Caco-2 (cell line): Measurements from ENCODE around the gene SSX2IP. TPM values are rescaled to one million over a fixed set of nuclear protein-coding genes. Genes with fewer than 3 reads are reported as not detected.

Source experiments
- BruUV-seq: library from RNA; stranded (reverse); fragments of 400-500 nt; replicated peaks from 2 replicates; lab custom pipeline; 2021; lab: Mats Ljungman, UMichigan
- CTCF ChIA-PET: fragments of 300-600 bp; sonication (Branson Sonifier 250); formaldehyde crosslinking; loops from one replicate; lab custom pipeline; 2022; ENCODE audit warnings: antibody characterized with exemption; lab: Charles Lee
- POLR2A ChIA-PET: fragments of 300-600 bp; sonication (Branson Sonifier 250); formaldehyde crosslinking; loops from one replicate; lab custom pipeline; 2022; ENCODE audit warnings: antibody characterized with exemption; lab: Charles Lee
- DNase-seq, 2 experiments: peaks; one replicate each; pipeline versions ENCODE4 v3.0.0 to v3.0.0-alpha.2; 2020 to 2022
- H3K27me3 ChIP-seq: replicated peaks from 2 replicates; pipeline ENCODE4 v1.6.0; 2011; ENCODE audit warnings: low read length; ENCODE audit not compliant: control insufficient read depth, insufficient read depth
- H3K36me3 ChIP-seq: 2 replicates; pipeline ENCODE4 v1.5.1; 2011; ENCODE audit warnings: low read length; ENCODE audit not compliant: control insufficient read depth, insufficient read depth
- H3K4me1 ChIP-seq: fragments of 250-450 bp; sonication (Bioruptor Pico); 2 replicates; pipeline ENCODE4 v1.5.1; 2020; ENCODE audit warnings: mild to moderate bottlenecking
- H3K4me3 ChIP-seq: 2 replicates; pipeline ENCODE4 v1.5.1; 2011; ENCODE audit warnings: low read depth, mild to moderate bottlenecking, control low read depth, low read length
- H3K9me3 ChIP-seq: fragments of 250-450 bp; sonication (Bioruptor Pico); 2 replicates; pipeline ENCODE4 v1.5.1; 2020; ENCODE audit warnings: mild to moderate bottlenecking, moderate library complexity
- H3K27ac Mint-ChIP-seq: one replicate; pipeline ENCODE4 v1.8.0; 2022; ENCODE audit warnings: mixed read lengths; ENCODE audit not compliant: unreplicated experiment
- H3K27me3 Mint-ChIP-seq: one replicate; pipeline ENCODE4 v1.8.0; 2022; ENCODE audit warnings: mixed read lengths; ENCODE audit not compliant: insufficient read depth, unreplicated experiment
- H3K36me3 Mint-ChIP-seq: one replicate; pipeline ENCODE4 v1.8.0; 2022; ENCODE audit warnings: mild to moderate bottlenecking, mixed read lengths; ENCODE audit not compliant: insufficient read depth, unreplicated experiment
- H3K4me1 Mint-ChIP-seq: one replicate; pipeline ENCODE4 v1.8.0; 2022; ENCODE audit warnings: low read depth, mixed read lengths; ENCODE audit not compliant: unreplicated experiment
- H3K4me3 Mint-ChIP-seq: one replicate; pipeline ENCODE4 v1.8.0; 2022; ENCODE audit warnings: mild to moderate bottlenecking, moderate library complexity, mixed read lengths; ENCODE audit not compliant: unreplicated experiment
- H3K9me3 Mint-ChIP-seq: one replicate; pipeline ENCODE4 v1.8.0; 2022; ENCODE audit warnings: mixed read lengths; ENCODE audit not compliant: unreplicated experiment
- intact Hi-C: fragments of 100-400 bp; cut with micrococcal nuclease; formaldehyde crosslinking; loops from one replicate; pipeline ENCODE4 v1.10.0; 2022; ENCODE audit not compliant: unreplicated experiment
- total RNA-seq: library from RNA; stranded (reverse); gene quantifications from 2 replicates; pipeline ENCODE4 v1.2.3, GENCODE V29; 2022
- TF ChIP-seq, protein P1 (sequence below), 2 experiments: fragments of 200-600 bp in 1 of 2; IDR thresholded peaks; 1 replicate in 1 of 2; 2 replicates in 1 of 2; pipeline versions ENCODE4 v1.5.1 to v1.8.0; 2011 to 2022; ENCODE audit warnings: antibody characterized with exemption in 1 of 2, control low read depth in 1 of 2, inconsistent platforms in 1 of 2, low read depth in 1 of 2, low read length in 1 of 2, mild to moderate bottlenecking in 1 of 2, moderate library complexity in 1 of 2; ENCODE audit not compliant: insufficient read depth in 1 of 2, severe bottlenecking in 1 of 2, unreplicated experiment in 1 of 2

The SSX2IP gene
- total RNA-seq, 1 experiment from 2014 or later = 15.3 TPM

DNA sequence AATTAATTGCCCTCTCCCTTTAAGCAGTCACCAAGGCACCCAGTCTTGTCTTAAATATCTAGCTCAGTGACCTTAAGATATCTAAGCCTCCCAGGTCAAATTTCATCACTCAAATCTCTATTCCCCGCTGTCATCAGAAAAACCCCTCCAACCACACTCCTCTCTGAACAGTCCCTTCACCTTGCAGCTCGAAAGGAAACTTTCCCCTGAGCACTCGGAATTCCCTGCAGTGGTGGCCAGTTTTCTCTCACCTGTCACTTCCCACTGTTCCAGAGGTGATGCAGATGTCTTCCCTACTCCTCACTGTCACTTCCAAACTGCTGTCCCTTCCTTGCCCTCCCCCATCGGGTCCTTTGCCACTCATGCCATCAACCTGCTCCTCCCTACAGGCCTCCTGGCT lies 15.3 kb upstream of the SSX2IP start:
- Mint-ChIP-seq H3K4me3 (no peak overlapping the region), H3K4me1 (no peaks in the 10 kb centered on the region), H3K9me3 (no peaks in the 10 kb centered on the region), H3K36me3 (no peaks in the 10 kb centered on the region), H3K27me3 (peaks cover 3% of the 10 kb centered on the region), H3K27ac (no peak overlapping the region)
- CTCF ChIA-PET = interaction anchor here (0.7 kb wide), 1 partner anchor 13 kb away, joined by 3 read pairs; no protein-coding TSS in a partner anchor
- intact Hi-C loops = no loop called here
- no peaks in the 10 kb centered on the region for H3K36me3 ChIP-seq
- POLR2A ChIA-PET = no interaction called here
- TF ChIP-seq, protein P1, sequence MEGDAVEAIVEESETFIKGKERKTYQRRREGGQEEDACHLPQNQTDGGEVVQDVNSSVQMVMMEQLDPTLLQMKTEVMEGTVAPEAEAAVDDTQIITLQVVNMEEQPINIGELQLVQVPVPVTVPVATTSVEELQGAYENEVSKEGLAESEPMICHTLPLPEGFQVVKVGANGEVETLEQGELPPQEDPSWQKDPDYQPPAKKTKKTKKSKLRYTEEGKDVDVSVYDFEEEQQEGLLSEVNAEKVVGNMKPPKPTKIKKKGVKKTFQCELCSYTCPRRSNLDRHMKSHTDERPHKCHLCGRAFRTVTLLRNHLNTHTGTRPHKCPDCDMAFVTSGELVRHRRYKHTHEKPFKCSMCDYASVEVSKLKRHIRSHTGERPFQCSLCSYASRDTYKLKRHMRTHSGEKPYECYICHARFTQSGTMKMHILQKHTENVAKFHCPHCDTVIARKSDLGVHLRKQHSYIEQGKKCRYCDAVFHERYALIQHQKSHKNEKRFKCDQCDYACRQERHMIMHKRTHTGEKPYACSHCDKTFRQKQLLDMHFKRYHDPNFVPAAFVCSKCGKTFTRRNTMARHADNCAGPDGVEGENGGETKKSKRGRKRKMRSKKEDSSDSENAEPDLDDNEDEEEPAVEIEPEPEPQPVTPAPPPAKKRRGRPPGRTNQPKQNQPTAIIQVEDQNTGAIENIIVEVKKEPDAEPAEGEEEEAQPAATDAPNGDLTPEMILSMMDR (IDR thresholded peaks at IDR 0.05; ENCODE audit: insufficient read depth in 1 of 2, low read depth in 1 of 2, low read length in 1 of 2, severe bottlenecking in 1 of 2, unreplicated experiment in 1 of 2) = no peak
- H3K9me3 ChIP-seq = no peaks in the 10 kb centered on the region
- no TSS peak for BruUV-seq
- H3K4me3 ChIP-seq = no peak overlapping the region
- no peaks in the 10 kb centered on the region for H3K27me3 ChIP-seq
- H3K4me1 ChIP-seq = no peaks in the 10 kb centered on the region; the same call in 1 of the 2 replicates
- DNase-seq = no peak

DNA sequence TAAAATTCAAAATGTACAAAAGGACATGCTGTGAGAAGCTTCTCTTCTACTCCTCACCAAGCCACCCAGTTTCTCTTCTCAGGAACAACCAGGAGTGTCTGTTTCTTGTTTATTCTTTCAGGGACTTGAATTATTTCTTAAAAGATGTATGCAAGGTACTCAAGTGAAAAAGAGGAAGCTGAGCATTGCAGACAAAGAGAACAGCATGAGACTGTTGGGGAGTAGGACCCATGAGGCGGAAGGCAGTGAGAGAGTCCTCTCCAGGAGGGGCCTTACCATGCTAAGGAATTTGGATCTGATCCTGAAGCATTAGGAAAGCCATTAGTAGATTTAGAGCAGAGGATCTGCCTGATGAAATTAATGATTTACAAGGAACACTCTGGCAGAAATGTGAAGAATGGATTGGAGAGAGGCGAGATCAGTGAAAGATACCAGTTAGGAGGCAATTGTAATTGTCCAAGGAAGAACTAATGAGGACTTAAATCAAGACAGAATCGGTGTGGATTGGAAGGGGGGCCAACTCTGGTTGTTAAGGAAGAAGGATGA lies 14.7 kb upstream of the SSX2IP start:
- Histone ChIP-seq H3K4me3 (no peak overlapping the region), H3K9me3 (no peaks in the 10 kb centered on the region), H3K4me1 (no peaks in the 10 kb centered on the region; the same call in 1 of the 2 replicates), H3K36me3 (no peaks in the 10 kb centered on the region), H3K27me3 (no peaks in the 10 kb centered on the region)
- no peaks in the 10 kb centered on the region for H3K4me1 Mint-ChIP-seq
- no peak for DNase-seq
- intact Hi-C loops = no loop called here
- H3K36me3 Mint-ChIP-seq = no peaks in the 10 kb centered on the region
- no peaks in the 10 kb centered on the region for H3K9me3 Mint-ChIP-seq
- BruUV-seq = no TSS peak
- no peak overlapping the region for H3K4me3 Mint-ChIP-seq
- CTCF ChIA-PET = interaction anchor here (0.7 kb wide), 1 partner anchor 14 kb away, joined by 3 read pairs; no protein-coding TSS in a partner anchor
- POLR2A ChIA-PET = no interaction called here
- TF ChIP-seq, protein P1 (IDR thresholded peaks at IDR 0.05; ENCODE audit: insufficient read depth in 1 of 2, low read depth in 1 of 2, low read length in 1 of 2, severe bottlenecking in 1 of 2, unreplicated experiment in 1 of 2) = no peak
- no peak overlapping the region for H3K27ac Mint-ChIP-seq
- peaks cover 3% of the 10 kb centered on the region for H3K27me3 Mint-ChIP-seq

DNA sequence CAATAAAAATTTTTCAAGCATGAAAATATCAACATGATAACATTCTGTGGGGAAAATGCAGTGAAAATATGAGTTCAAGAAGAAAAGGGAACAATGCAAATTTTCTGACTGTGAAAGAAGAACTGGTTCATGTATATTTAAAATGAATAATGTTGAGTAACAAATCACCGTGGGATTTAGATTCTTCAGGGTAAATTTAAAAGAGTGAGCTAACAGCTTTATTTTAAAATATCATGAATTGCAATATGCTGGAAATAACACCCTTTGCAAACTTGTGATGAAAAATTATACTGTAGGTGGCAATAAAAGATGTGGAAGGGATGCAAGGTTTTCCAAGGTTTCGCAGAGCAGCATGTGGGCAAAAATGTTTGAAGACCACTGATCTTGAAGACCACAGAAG lies 13.2 kb upstream of the SSX2IP start:
- ChIA-PET POLR2A (no interaction called here), CTCF (no interaction called here)
- H3K9me3 Mint-ChIP-seq = no peaks in the 10 kb centered on the region
- no peak for DNase-seq
- H3K4me3 Mint-ChIP-seq = no peak overlapping the region
- Histone ChIP-seq H3K4me3 (no peak overlapping the region), H3K27me3 (no peaks in the 10 kb centered on the region), H3K4me1 (no peaks in the 10 kb centered on the region; the same call in 1 of the 2 replicates), H3K36me3 (no peaks in the 10 kb centered on the region), H3K9me3 (no peaks in the 10 kb centered on the region)
- no TSS peak for BruUV-seq
- H3K36me3 Mint-ChIP-seq = no peaks in the 10 kb centered on the region
- peaks cover 3% of the 10 kb centered on the region for H3K27me3 Mint-ChIP-seq
- H3K27ac Mint-ChIP-seq = no peak overlapping the region
- no peaks in the 10 kb centered on the region for H3K4me1 Mint-ChIP-seq
- intact Hi-C loops = no loop called here
- TF ChIP-seq, protein P1 (IDR thresholded peaks at IDR 0.05; ENCODE audit: insufficient read depth in 1 of 2, low read depth in 1 of 2, low read length in 1 of 2, severe bottlenecking in 1 of 2, unreplicated experiment in 1 of 2) = no peak
